ENCODE data around the gene PTPRN2.

The PTPRN2 gene

DNA sequence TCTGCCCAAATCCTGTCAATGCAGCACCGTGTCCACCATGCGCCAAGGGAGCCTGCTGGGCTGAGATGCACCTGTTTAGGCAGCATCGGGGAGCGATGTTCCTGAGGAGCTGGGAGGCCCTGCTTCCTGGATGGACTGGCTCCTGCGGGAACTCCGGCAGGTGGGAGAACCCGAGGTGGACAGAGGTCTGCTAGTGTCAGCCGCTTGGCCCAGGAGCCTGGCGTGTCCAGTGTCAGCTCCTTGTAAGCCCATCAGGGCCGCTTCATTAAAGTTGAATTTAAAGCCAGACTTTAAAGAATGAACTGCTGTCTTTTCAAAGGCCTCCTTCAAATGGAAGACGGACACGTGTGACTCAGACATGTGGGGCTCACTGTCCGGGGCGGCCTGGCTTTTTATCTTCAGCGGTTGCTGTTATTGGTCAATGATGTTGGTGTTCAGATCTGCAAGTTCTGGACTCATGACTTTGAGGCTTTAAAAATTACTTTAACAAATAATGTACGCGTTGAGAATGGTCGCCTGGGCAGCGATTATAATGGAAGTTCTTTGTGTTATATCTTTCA lies 828.3 kb downstream of the PTPRN2 start:
- Histone ChIP-seq H3K27me3 (ENCODE audit: control insufficient read depth, insufficient read depth, low read length) (no peaks in the 10 kb centered on the region), H3K27ac (no peak overlapping the region), H3K79me2 (no peaks in the 10 kb centered on the region), H2AFZ (no peak overlapping the region), H3K36me3 (ENCODE audit: control insufficient read depth, insufficient read depth, low read length) (no peaks in the 10 kb centered on the region), H3K4me3 (ENCODE audit: low read depth, low read length) (no peak overlapping the region), H3K9me3 (ENCODE audit: control insufficient read depth, low read length) (no peaks in the 10 kb centered on the region), H3K9ac (no peak overlapping the region), H3K4me1 (no peaks in the 10 kb centered on the region), H3K4me2 (ENCODE audit: low read length) (no peak overlapping the region)
- TF ChIP-seq, protein P1, sequence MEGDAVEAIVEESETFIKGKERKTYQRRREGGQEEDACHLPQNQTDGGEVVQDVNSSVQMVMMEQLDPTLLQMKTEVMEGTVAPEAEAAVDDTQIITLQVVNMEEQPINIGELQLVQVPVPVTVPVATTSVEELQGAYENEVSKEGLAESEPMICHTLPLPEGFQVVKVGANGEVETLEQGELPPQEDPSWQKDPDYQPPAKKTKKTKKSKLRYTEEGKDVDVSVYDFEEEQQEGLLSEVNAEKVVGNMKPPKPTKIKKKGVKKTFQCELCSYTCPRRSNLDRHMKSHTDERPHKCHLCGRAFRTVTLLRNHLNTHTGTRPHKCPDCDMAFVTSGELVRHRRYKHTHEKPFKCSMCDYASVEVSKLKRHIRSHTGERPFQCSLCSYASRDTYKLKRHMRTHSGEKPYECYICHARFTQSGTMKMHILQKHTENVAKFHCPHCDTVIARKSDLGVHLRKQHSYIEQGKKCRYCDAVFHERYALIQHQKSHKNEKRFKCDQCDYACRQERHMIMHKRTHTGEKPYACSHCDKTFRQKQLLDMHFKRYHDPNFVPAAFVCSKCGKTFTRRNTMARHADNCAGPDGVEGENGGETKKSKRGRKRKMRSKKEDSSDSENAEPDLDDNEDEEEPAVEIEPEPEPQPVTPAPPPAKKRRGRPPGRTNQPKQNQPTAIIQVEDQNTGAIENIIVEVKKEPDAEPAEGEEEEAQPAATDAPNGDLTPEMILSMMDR (IDR thresholded peaks at IDR 0.05) = no peak

DNA sequence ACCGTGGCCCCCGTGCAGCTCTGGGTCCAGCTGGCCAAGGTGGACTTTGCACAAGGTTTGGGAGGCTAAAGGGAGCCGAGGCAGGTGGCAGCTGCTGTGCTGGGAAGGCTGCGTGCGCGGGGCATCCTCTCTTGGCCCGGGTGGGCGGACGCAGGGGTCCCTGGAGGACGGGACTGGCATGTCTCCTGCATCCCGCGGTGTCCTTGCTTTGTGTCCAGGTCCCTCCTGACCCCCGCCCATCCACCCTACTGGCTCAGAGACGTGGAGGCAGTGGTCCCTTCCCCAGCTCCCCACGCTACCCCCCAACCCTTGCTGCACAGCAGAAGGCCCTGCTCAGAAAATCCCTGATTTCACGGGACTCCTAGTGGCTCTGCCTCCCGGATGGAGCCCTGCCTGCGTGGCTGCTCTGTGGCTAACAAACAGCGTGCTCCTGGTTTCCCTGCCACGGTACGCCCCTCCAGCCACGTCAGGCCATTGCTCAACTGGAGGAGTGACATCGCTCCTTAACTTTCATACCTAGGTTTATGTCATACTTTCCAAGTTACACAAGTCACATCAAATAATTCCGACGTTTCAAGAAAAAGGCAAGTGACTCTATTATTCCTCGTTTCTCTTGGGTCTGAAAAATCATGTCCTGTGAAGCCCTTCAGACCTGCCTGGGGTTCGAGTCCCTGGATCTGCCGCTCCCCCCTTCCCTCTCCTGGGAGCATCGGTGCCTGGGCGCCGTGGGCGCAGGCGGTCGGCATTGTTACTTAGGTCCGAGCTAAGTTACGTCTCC lies 829.0 kb downstream of the PTPRN2 start:
- no peak overlapping the region for H3K4me3 ChIP-seq (ENCODE audit: low read depth, low read length)
- H3K27ac ChIP-seq = no peak overlapping the region
- H3K79me2 ChIP-seq = no peaks in the 10 kb centered on the region
- no peak overlapping the region for H3K4me2 ChIP-seq (ENCODE audit: low read length)
- no peaks in the 10 kb centered on the region for H3K9me3 ChIP-seq (ENCODE audit: control insufficient read depth, low read length)
- TF ChIP-seq, protein P1 (IDR thresholded peaks at IDR 0.05) = no peak
- no peaks in the 10 kb centered on the region for H3K36me3 ChIP-seq (ENCODE audit: control insufficient read depth, insufficient read depth, low read length)
- H2AFZ ChIP-seq = no peak overlapping the region
- H3K27me3 ChIP-seq (ENCODE audit: control insufficient read depth, insufficient read depth, low read length) = no peaks in the 10 kb centered on the region
- no peak overlapping the region for H3K9ac ChIP-seq
- no peaks in the 10 kb centered on the region for H3K4me1 ChIP-seq

DNA sequence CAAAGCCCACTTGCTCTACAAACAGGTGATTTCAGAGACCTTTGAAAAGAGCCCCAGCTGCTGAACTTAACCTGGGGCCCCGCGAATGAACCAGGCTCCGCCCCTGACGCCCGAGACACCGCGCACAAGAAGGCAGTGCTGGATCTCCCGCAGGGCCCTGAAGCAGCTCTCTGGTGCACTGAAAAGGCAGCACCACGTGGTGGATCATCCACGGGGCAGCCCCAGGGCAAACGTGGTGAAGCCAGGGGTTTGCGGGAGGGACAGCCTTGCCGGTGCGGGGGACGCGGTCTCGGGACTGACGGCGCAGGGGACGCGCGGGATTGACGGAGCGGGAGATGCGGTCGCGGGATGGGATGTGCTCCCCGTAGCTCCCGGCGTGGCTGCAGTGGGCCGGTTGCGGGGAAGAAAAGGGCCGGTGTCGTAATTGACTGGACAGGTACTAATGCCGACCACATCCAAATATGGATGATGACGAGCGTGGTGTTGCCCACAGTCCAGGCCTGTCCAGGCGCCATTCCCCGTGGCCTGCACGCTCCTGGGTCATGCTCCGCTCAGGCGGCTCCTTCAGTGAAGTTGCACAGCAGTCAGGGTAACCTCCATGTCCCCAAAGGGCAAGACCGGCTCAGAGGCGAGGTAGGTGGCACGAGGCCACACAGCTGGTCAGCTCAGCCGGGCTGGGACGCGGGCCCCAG lies 829.7 kb downstream of the PTPRN2 start:
- H3K4me2 ChIP-seq (ENCODE audit: low read length) = no peak overlapping the region
- H3K4me1 ChIP-seq = no peaks in the 10 kb centered on the region
- no peak overlapping the region for H3K27ac ChIP-seq
- H2AFZ ChIP-seq = no peak overlapping the region
- H3K79me2 ChIP-seq = no peaks in the 10 kb centered on the region
- no peaks in the 10 kb centered on the region for H3K36me3 ChIP-seq (ENCODE audit: control insufficient read depth, insufficient read depth, low read length)
- H3K9me3 ChIP-seq (ENCODE audit: control insufficient read depth, low read length) = no peaks in the 10 kb centered on the region
- H3K9ac ChIP-seq = no peak overlapping the region
- H3K27me3 ChIP-seq (ENCODE audit: control insufficient read depth, insufficient read depth, low read length) = no peaks in the 10 kb centered on the region
- TF ChIP-seq, protein P1 (IDR thresholded peaks at IDR 0.05) = no peak
- H3K4me3 ChIP-seq (ENCODE audit: low read depth, low read length) = no peak overlapping the region

DNA sequence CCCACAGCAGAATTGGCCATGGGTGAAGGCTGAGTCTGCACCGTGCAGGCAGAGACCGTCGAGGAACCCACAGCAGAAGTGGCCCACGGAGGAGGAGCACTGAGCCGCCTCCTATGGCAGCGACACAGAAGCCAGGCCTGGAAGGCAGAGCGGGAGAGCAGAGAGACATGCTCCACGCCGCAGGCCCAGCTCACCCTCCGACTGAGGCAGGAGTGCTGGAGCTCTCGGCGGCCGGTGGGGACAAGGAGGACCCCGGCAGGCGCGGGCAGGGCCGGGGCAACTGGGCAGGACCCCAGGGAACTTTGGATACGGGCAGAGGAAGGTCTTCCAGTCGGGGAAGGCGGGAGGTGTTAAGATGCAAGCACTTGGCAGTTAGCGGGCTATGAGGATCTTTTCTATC lies 830.4 kb downstream of the PTPRN2 start:
- H3K4me3 ChIP-seq (ENCODE audit: low read depth, low read length) = no peak overlapping the region
- H3K4me2 ChIP-seq (ENCODE audit: low read length) = no peak overlapping the region
- no peak overlapping the region for H3K27ac ChIP-seq
- no peaks in the 10 kb centered on the region for H3K4me1 ChIP-seq
- no peak overlapping the region for H3K9ac ChIP-seq
- H3K36me3 ChIP-seq (ENCODE audit: control insufficient read depth, insufficient read depth, low read length) = no peaks in the 10 kb centered on the region
- TF ChIP-seq, protein P1 (IDR thresholded peaks at IDR 0.05) = no peak
- H2AFZ ChIP-seq = no peak overlapping the region
- no peaks in the 10 kb centered on the region for H3K79me2 ChIP-seq
- no peaks in the 10 kb centered on the region for H3K27me3 ChIP-seq (ENCODE audit: control insufficient read depth, insufficient read depth, low read length)
- no peaks in the 10 kb centered on the region for H3K9me3 ChIP-seq (ENCODE audit: control insufficient read depth, low read length)

All from parathyroid adenoma (tissue), 2 donors.